ENCODE measurements around the gene BANP. TPM values are rescaled to one million over a fixed set of nuclear protein-coding genes. Genes with fewer than 3 reads are reported as not detected.
"Not testable (repeated sequence)": the region's sequence is repeated elsewhere in the genome, so short reads cannot be mapped to it uniquely, and the experiment has no call there.

The BANP gene
- total RNA-seq, 1 donor from 2014 or later = 20.6 TPM

GRCh38 chr16:88024491-88025085, 73.4 kb downstream of the BANP start:
- H3K27ac ChIP-seq; DNase-seq; H3K36me3 ChIP-seq; H3K27me3 ChIP-seq; H3K4me3 ChIP-seq; intact Hi-C loops (cut with DNase I); H3K9me3 ChIP-seq: not testable (repeated sequence)
- peak; percentile 38 for ATAC-seq
- TF ChIP-seq CTCF (IDR thresholded peaks at IDR 0.05) = peak; percentile 50
- peaks cover 14% of the 10 kb centered on the region for H3K4me1 ChIP-seq

- H3K4me3 ChIP-seq; H3K9me3 ChIP-seq; H3K36me3 ChIP-seq; intact Hi-C loops (cut with DNase I); DNase-seq; H3K27ac ChIP-seq; H3K27me3 ChIP-seq: not testable (repeated sequence)
- peaks cover 14% of the 10 kb centered on the region for H3K4me1 ChIP-seq
- ATAC-seq = peak; percentile 78
These were observed 73.9 kb downstream of the BANP start for GRCh38 chr16:88025086-88025492.

GRCh38 chr16:88025828-88026555, 74.8 kb downstream of the BANP start:
- ATAC-seq; DNase-seq; H3K27ac ChIP-seq; intact Hi-C loops (cut with DNase I); H3K9me3 ChIP-seq; H3K4me3 ChIP-seq; H3K27me3 ChIP-seq; H3K36me3 ChIP-seq: not testable (repeated sequence)
- peaks cover 14% of the 10 kb centered on the region for H3K4me1 ChIP-seq

- no peaks in the 10 kb centered on the region for H3K27me3 ChIP-seq
- DNase-seq (no peak), ATAC-seq (no peak)
- H3K4me1 ChIP-seq = peaks cover 14% of the 10 kb centered on the region
- no peak overlapping the region for H3K27ac ChIP-seq
- no peak for TF ChIP-seq CTCF (IDR thresholded peaks at IDR 0.05)
- no peak overlapping the region for H3K4me3 ChIP-seq
- peaks cover 4% of the 10 kb centered on the region for H3K36me3 ChIP-seq
- no peaks in the 10 kb centered on the region for H3K9me3 ChIP-seq
- intact Hi-C loops (cut with DNase I) = no loop called here
These were observed 76.0 kb downstream of the BANP start for GRCh38 chr16:88026964-88027938.

GRCh38 chr16:88028177-88028930, 77.1 kb downstream of the BANP start:
- H3K4me1 ChIP-seq = peaks cover 14% of the 10 kb centered on the region
- DNase-seq; H3K4me3 ChIP-seq; H3K9me3 ChIP-seq; H3K27me3 ChIP-seq; ATAC-seq; H3K27ac ChIP-seq; intact Hi-C loops (cut with DNase I); H3K36me3 ChIP-seq: not testable (repeated sequence)

- peaks cover 10% of the 10 kb centered on the region for H3K36me3 ChIP-seq
- ATAC-seq = no peak
- DNase-seq = peak; percentile 12
These were observed 79.3 kb downstream of the BANP start for GRCh38 chr16:88030498-88030897.

GRCh38 chr16:88030961-88031360, 79.7 kb downstream of the BANP start:
- ATAC-seq; H3K4me3 ChIP-seq; H3K27me3 ChIP-seq; H3K4me1 ChIP-seq; H3K9me3 ChIP-seq; H3K27ac ChIP-seq; intact Hi-C loops (cut with DNase I): not testable (repeated sequence)
- DNase-seq = peak; percentile 17
- peaks cover 14% of the 10 kb centered on the region for H3K36me3 ChIP-seq

More at GRCh38 chr16:88030498-88030897, 79.3 kb downstream of the BANP start:
- H3K9me3 ChIP-seq = no peaks in the 10 kb centered on the region
- no peak for TF ChIP-seq CTCF (IDR thresholded peaks at IDR 0.05)
- H3K4me3 ChIP-seq = no peak overlapping the region
- H3K27me3 ChIP-seq = no peaks in the 10 kb centered on the region
- no peak overlapping the region for H3K27ac ChIP-seq
- peaks cover 2% of the 10 kb centered on the region for H3K4me1 ChIP-seq
- intact Hi-C loops (cut with DNase I) = no loop called here

GRCh38 chr16:88033003-88033740, 81.9 kb downstream of the BANP start:
- DNase-seq; H3K9me3 ChIP-seq; intact Hi-C loops (cut with DNase I); H3K27me3 ChIP-seq; ATAC-seq; H3K27ac ChIP-seq; H3K4me3 ChIP-seq; H3K4me1 ChIP-seq: not testable (repeated sequence)
- peaks cover 25% of the 10 kb centered on the region for H3K36me3 ChIP-seq
